ENCODE measurements around the gene ALS2CL.

ALS2CL gene

DNA sequence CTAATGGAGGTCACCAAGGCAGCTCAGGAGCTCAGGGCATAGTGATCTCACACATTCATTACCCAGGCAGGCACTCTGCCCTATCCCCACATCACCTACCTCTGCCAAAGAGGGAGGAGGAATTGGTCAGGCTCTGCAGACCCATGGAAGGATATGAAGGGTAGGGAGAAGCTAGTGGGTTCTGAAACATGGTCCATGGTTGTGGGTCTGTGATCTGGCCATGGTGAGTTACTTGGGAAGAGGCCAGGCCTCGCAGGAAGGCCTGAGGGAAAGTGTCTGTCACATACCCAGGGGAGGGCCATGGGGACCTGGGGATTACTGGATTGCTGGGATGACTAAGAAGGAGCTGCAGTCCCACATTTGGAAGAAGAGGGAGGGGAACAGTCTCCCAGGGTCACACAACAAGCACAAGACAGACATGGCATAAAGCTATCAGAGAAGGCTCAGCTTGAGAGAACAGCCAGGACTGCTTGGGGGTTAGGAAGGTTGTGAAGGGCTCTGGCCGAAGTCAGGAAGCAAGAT, 25.6 kb upstream of the ALS2CL start:
- Histone ChIP-seq H3K4me3 (ENCODE audit: low read depth in 1 of 2, low read length in 1 of 2) (no peak overlapping the region), H3K27me3 (peaks cover 21% of the 10 kb centered on the region)
- TF ChIP-seq, protein P1, sequence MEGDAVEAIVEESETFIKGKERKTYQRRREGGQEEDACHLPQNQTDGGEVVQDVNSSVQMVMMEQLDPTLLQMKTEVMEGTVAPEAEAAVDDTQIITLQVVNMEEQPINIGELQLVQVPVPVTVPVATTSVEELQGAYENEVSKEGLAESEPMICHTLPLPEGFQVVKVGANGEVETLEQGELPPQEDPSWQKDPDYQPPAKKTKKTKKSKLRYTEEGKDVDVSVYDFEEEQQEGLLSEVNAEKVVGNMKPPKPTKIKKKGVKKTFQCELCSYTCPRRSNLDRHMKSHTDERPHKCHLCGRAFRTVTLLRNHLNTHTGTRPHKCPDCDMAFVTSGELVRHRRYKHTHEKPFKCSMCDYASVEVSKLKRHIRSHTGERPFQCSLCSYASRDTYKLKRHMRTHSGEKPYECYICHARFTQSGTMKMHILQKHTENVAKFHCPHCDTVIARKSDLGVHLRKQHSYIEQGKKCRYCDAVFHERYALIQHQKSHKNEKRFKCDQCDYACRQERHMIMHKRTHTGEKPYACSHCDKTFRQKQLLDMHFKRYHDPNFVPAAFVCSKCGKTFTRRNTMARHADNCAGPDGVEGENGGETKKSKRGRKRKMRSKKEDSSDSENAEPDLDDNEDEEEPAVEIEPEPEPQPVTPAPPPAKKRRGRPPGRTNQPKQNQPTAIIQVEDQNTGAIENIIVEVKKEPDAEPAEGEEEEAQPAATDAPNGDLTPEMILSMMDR (IDR thresholded peaks at IDR 0.05), result no peak

DNA sequence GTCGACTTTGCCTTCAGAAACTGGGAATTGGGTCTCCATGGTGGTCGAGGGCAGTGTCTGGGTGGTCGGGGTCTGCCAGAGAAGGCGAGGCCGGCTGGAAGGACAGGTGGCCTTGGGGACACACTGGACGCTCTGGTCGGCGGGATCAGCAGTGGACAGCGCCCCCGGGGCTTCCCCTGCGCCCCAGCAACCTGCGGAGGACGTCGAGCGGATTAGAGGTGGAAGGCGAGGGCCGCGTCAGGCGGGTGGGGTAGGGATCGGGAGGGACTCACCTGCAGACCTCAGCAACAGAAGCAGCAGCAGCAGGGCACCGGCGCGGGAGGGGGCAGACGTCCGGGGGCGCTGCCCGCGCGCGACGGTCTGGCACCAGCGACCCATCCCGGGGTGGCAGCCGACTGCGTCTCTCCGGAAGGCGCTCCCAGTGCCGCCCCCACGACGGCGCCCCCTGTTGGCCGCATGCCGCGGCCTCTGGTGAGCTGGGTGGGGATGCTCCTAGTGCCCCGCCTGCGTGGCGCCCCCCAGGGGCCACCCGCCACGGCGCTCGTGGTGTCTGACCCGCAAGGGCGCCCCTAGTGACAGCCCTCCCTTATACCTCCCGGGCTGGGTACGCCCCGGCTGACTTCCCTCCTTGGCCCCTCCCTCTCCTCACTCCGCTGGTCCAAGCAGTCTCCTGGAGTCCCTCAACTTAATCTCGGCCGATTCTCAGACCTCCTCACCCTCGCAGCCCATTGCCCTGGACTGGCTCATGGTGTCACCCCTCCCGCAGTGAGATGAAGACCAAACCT, 24.2 kb upstream of the ALS2CL start, which contains the start of gene PRSS50:
TSS of gene PRSS50 (minus strand) at position 423 of the 785 bp plus-strand sequence. CDS start at position 378, 45 bp downstream.
- Histone ChIP-seq H3K27me3 (peaks cover 21% of the 10 kb centered on the region), H3K27ac (no peak within 1 kb of the TSS), H3K4me3 (ENCODE audit: low read depth in 1 of 2, low read length in 1 of 2) (no peak within 1 kb of the TSS), H3K9me3 (no peaks in the 10 kb centered on the region), H3K36me3 (no peaks in the 10 kb centered on the region), H3K4me1 (ENCODE audit: control insufficient read depth in 1 of 2, insufficient read depth in 1 of 2, low read depth in 1 of 2, low read length in 1 of 2) (no peaks in the 10 kb centered on the region)
- TF ChIP-seq, protein P1 (IDR thresholded peaks at IDR 0.05), result no peak

More for the DNA sequence above, 25.6 kb upstream of the ALS2CL start:
- Histone ChIP-seq H3K27ac (no peak overlapping the region), H3K36me3 (no peaks in the 10 kb centered on the region), H3K9me3 (no peaks in the 10 kb centered on the region), H3K4me1 (ENCODE audit: control insufficient read depth in 1 of 2, insufficient read depth in 1 of 2, low read depth in 1 of 2, low read length in 1 of 2) (no peaks in the 10 kb centered on the region)

DNA sequence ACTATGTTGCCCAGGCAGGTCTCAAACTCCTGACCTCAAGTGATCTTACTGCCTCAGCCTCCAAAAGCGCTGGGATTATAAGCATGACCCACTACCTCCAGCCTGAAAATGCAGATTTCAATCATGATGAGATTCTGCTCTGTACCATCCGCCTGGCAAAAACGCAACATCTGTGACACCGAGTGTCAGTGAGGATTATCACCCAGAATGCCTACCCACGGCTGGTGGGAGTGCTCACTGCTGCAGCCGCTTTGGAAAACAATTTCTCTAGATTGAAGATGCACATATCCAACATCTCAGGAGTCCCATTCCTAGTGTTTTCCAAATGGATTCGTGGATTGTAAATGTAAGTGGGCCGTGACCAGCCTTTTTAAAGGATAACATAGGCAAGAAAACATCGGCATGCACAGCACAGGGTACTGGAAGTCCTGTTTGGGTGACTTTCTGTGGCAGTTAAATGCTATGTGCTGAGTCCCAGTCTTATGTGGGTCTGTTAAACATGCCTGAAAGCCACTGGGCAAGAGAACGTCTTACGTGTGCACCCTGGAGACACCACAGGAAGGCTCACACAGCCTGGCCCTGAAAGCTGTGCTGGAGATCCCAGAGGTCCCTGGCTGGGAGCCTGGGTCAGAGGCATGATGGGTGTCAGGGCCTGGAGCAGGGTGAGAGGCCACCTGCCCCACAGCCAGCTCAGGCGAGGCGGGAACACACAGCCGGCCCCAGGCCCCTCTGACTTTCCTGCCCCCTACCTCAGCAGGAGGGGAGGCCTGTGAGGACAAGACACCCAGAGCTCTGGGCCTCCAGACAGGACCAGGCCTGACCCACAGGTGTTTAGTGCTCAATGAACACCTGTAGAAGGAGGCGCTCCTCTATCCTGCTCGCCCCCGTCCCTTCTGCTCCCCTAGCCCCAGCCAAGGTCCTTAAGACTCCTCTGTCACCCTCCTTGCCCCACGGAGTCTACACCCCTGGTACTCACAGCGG, 23.3 kb upstream of the ALS2CL start:
- H3K27me3 ChIP-seq, result peaks cover 21% of the 10 kb centered on the region
- H3K27ac ChIP-seq, result no peak overlapping the region
- H3K36me3 ChIP-seq, result no peaks in the 10 kb centered on the region
- H3K4me1 ChIP-seq (ENCODE audit: control insufficient read depth in 1 of 2, insufficient read depth in 1 of 2, low read depth in 1 of 2, low read length in 1 of 2), result no peaks in the 10 kb centered on the region
- H3K4me3 ChIP-seq (ENCODE audit: low read depth in 1 of 2, low read length in 1 of 2), result no peak overlapping the region
- no peaks in the 10 kb centered on the region for H3K9me3 ChIP-seq
- TF ChIP-seq, protein P1 (IDR thresholded peaks at IDR 0.05), result no peak

DNA sequence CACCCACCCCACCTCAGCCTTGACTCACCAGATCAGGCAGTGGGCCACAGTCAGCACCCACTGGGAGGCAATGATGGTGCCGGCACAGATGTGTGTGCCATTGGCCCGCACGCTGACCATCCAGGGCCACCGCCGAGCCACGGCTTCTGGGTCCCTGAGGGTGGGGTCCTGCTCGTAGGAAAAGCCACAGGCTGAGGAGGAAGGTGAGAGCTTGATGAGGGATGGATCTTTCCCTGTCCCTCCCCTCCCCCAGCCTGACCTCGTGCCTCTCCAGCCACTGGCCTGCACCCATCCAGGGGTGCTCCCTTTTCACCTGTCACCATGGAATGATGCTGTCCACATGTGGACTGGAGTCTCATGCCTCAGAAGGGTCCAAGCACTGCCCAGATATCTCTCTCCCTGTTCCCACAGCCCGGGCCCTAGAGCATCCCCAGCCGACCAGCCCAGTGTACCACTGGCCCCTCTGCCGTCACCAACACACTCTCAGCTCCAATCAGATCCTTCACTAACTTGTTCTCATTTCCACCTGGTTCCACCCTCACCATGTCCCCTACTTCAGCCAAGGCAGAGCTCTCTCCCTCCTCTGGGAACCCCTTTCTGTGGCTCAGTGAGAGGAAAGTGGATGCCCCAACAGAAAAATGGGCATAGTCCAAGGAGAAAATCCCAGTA, 22.2 kb upstream of the ALS2CL start:
- H3K4me1 ChIP-seq (ENCODE audit: control insufficient read depth in 1 of 2, insufficient read depth in 1 of 2, low read depth in 1 of 2, low read length in 1 of 2), result no peaks in the 10 kb centered on the region
- TF ChIP-seq, protein P1 (IDR thresholded peaks at IDR 0.05), result no peak
- H3K36me3 ChIP-seq, result no peaks in the 10 kb centered on the region
- H3K27me3 ChIP-seq, result peaks cover 21% of the 10 kb centered on the region
- H3K4me3 ChIP-seq (ENCODE audit: low read depth in 1 of 2, low read length in 1 of 2), result no peak overlapping the region
- H3K27ac ChIP-seq, result no peak overlapping the region
- no peaks in the 10 kb centered on the region for H3K9me3 ChIP-seq
